Activated naive CD8-positive, alpha-beta T cell treated with anti-CD3 and anti-CD28 coated beads for 36 hours (primary cell): ENCODE measurements around the gene MRPL1. TPM values are rescaled to one million over a fixed set of nuclear protein-coding genes. Genes with fewer than 3 reads are reported as not detected.

Source experiments
- total RNA-seq, 2 experiments: library from RNA; stranded (reverse); gene quantifications; one replicate each; pipeline ENCODE4 v1.2.3, GENCODE V29; 2021

Gene MRPL1
- total RNA-seq, 2 experiments from 2014 or later = 103 to 112 TPM

Other genes with a start within 250 kb of the MRPL1 start
- 10 to 100 TPM; 85.1 to 88.8 TPM for gene CNOT6L, start 43.5 kb upstream of the MRPL1 start, total RNA-seq
- gene FRAS1, start 194.5 kb downstream of the MRPL1 start, total RNA-seq = under 1 TPM; 0.04 to 0.24 TPM